ENCODE results near the gene FLRT2. TPM values are rescaled to one million over a fixed set of nuclear protein-coding genes. Genes with fewer than 3 reads are reported as not detected.
A peak's percentile ranks its signal among the peaks of the same experiment; 100 is the strongest.

The FLRT2 gene
- total RNA-seq, 4 donors from 2014 or later, result 2.2 to 7.1 (median 5.4) TPM

GRCh38 chr14:85531587-85532373 lies 1.8 kb downstream of the FLRT2 start:
- Histone ChIP-seq H3K4me1 (peaks cover 0 to 4% of the 10 kb centered on the region in 2 donors), H3K27ac (peak overlapping the region; percentile 83 to 91 (median 90)), H3K36me3 (no peaks in the 10 kb centered on the region), H3K4me3 (peak overlapping the region; percentile 73 to 79 (median 74)), H3K9me3 (no peaks in the 10 kb centered on the region), H3K27me3 (peaks cover 0 to 2% (median 0%) of the 10 kb centered on the region in 3 donors)
- DNase-seq (peak; percentile 46 to 66), ATAC-seq (peak; percentile 18 to 21)
- TF ChIP-seq POLR2A (IDR thresholded peaks at IDR 0.05) (peak in 1 of 2 donors; percentile 23), CTCF (IDR thresholded peaks at IDR 0.05 in 4 of 5, conservative IDR thresholded peaks at IDR 0.05 in 1 of 5) (peak in 2 of 5 experiments; percentile 11 to 22)
- intact Hi-C loops (cut with DNase I; ENCODE audit: low total_unique reads), result loop anchor here (2.0 to 5.0 kb wide), 3 partner anchors 81 to 266 kb away; no protein-coding TSS in a partner anchor
- in situ Hi-C loops (cut with MboI; ENCODE audit: low sequenced_read_pairs in 4 of 4), result loop anchor here in 1 of 4 donors (10.0 kb wide), 1 partner anchor 83 kb away; no protein-coding TSS in a partner anchor

GRCh38 chr14:85532374-85533022 lies 2.6 kb downstream of the FLRT2 start:
- intact Hi-C loops (cut with DNase I; ENCODE audit: low total_unique reads), result loop anchor here (2.0 to 5.0 kb wide), 3 partner anchors 80 to 265 kb away; no protein-coding TSS in a partner anchor
- in situ Hi-C loops (cut with MboI; ENCODE audit: low sequenced_read_pairs in 4 of 4), result loop anchor here in 1 of 4 donors (10.0 kb wide), 1 partner anchor 82 kb away; no protein-coding TSS in a partner anchor

DNA sequence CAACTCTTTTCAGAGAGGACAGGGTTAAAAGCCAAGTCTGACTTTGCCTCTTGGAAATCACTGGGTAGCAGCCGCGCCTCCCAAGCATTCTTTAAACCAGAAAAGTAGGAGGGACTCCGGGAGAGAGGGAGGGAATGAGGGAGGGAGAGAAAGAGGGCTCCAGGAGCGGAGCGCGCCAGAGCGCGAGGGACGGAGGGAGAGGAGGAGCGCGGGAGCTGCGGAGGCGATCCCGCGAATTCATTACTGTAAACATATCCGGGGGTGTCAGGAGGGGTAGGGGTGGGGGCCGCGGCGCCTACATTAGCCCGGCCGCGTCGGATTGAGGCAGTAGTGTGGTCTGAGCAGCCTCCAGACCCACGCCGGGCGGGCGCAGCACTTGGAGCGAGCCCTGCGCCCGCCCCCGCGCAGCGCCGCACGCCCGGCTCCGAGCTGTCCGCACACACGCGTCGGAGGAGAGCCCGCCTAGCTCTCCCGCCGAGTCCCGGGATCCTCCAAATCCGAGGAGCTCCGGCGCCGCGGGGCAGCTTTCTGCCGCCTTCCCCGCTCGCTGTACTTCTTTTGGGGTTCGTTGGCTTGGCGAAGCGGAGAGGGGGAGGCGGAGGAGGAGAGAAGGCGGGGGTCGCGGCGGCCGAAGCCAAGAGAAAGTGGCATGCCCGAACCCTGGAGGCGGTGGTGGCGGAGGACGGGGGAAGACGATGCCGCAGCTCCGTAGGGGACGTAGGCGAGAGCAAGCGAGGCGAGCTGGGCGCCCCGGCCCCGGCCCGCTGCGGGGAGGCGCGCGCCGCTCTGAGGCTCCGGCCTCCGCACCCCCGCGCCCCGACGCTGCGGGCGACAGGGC lies 3.3 kb downstream of the FLRT2 start:
- peak overlapping the region; percentile 83 to 91 (median 90) for H3K27ac ChIP-seq
- H3K4me1 ChIP-seq, result peaks cover 13 to 15% of the 10 kb centered on the region in 2 donors
- intact Hi-C loops (cut with DNase I; ENCODE audit: low total_unique reads), result loop anchor here (2.0 to 5.0 kb wide), 3 partner anchors 80 to 264 kb away; no protein-coding TSS in a partner anchor
- peak overlapping the region; percentile 73 to 79 (median 74) for H3K4me3 ChIP-seq
- ATAC-seq, result peak; percentile 40 to 43
- no peaks in the 10 kb centered on the region for H3K36me3 ChIP-seq
- H3K27me3 ChIP-seq, result peaks cover 0 to 2% (median 0%) of the 10 kb centered on the region in 3 donors
- no peaks in the 10 kb centered on the region for H3K9me3 ChIP-seq
- peak; percentile 59 to 70 for DNase-seq
- TF ChIP-seq CTCF (IDR thresholded peaks at IDR 0.05 in 4 of 5, conservative IDR thresholded peaks at IDR 0.05 in 1 of 5), result no peak
- peak; percentile 70 to 76 for TF ChIP-seq POLR2A (IDR thresholded peaks at IDR 0.05)
- in situ Hi-C loops (cut with MboI; ENCODE audit: low sequenced_read_pairs in 4 of 4), result loop anchor here in 1 of 4 donors (10.0 kb wide), 1 partner anchor 82 kb away; no protein-coding TSS in a partner anchor

More at GRCh38 chr14:85532374-85533022, 2.6 kb downstream of the FLRT2 start:
- no peaks in the 10 kb centered on the region for H3K36me3 ChIP-seq
- DNase-seq (no peak), ATAC-seq (no peak)
- H3K27me3 ChIP-seq, result peaks cover 0 to 2% (median 0%) of the 10 kb centered on the region in 3 donors
- H3K4me3 ChIP-seq, result peak overlapping the region; percentile 73 to 79 (median 74)
- TF ChIP-seq POLR2A (IDR thresholded peaks at IDR 0.05) (no peak), CTCF (IDR thresholded peaks at IDR 0.05 in 4 of 5, conservative IDR thresholded peaks at IDR 0.05 in 1 of 5) (no peak)
- H3K4me1 ChIP-seq, result peaks cover 5 to 8% of the 10 kb centered on the region in 2 donors
- no peaks in the 10 kb centered on the region for H3K9me3 ChIP-seq
- peak overlapping the region; percentile 83 to 91 (median 90) for H3K27ac ChIP-seq

DNA sequence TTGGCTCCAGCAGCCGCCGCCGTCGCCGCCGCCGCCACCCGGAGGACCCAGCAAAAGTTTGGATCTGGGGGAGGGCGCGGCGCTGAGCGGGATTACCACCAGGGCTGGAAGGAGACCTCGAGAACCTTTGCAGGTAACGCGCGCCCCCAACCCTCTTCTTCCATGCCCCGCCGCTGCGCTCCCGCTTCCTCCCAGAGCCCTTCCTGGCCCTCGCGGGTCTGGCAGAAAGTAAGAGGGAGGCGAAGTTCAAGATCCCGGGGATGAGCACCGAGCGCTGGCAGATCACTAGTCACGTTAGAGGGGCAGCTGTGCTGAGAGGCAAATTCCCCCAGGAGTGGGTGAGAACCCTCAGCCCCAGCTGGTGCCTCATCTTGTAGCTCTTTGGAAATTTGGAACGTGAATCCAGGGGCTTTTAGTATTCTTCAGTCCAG lies 3.9 kb downstream of the FLRT2 start:
- peaks cover 0 to 2% (median 0%) of the 10 kb centered on the region in 3 donors for H3K27me3 ChIP-seq
- peak; percentile 10 to 29 for DNase-seq
- in situ Hi-C loops (cut with MboI; ENCODE audit: low sequenced_read_pairs in 4 of 4), result loop anchor here in 1 of 4 donors (10.0 kb wide), 1 partner anchor 81 kb away; no protein-coding TSS in a partner anchor
- H3K36me3 ChIP-seq, result no peaks in the 10 kb centered on the region
- no peak for ATAC-seq
- peak overlapping the region; percentile 73 to 79 (median 74) for H3K4me3 ChIP-seq
- peak in 1 of 5 experiments; percentile 6 for TF ChIP-seq CTCF (IDR thresholded peaks at IDR 0.05 in 4 of 5, conservative IDR thresholded peaks at IDR 0.05 in 1 of 5)
- TF ChIP-seq POLR2A (IDR thresholded peaks at IDR 0.05), result no peak
- peak overlapping the region; percentile 83 to 91 (median 90) for H3K27ac ChIP-seq
- intact Hi-C loops (cut with DNase I; ENCODE audit: low total_unique reads), result loop anchor here (2.0 to 5.0 kb wide), 3 partner anchors 79 to 263 kb away; no protein-coding TSS in a partner anchor
- H3K4me1 ChIP-seq, result peaks cover 13 to 14% of the 10 kb centered on the region in 2 donors
- no peaks in the 10 kb centered on the region for H3K9me3 ChIP-seq
